Spleen (tissue), 11 donors: ENCODE measurements around the gene TEX2. TPM values are rescaled to one million over a fixed set of nuclear protein-coding genes. Genes with fewer than 3 reads are reported as not detected.
A peak's percentile ranks its signal among the peaks of the same experiment; 100 is the strongest.

Experiments
- DNase-seq: peaks from one replicate; pipeline ENCODE4 v3.0.0-alpha.2; 2020
- H3K27ac ChIP-seq, 8 donors: fragments of 200-600 bp; sonication (generic) in 7 of 8; 1 replicate in 4 of 8; 2 replicates in 4 of 8; pipeline versions ENCODE4 v1.5.0 to v1.8.0; 2016 to 2021; ENCODE audit warnings: inconsistent platforms in 4 of 8, mild to moderate bottlenecking in 4 of 8, moderate library complexity in 1 of 8
- H3K27me3 ChIP-seq, 7 donors: fragments of 200-600 bp; sonication (generic) in 6 of 7; replicated peaks in 1 of 7; 1 replicate in 4 of 7; 2 replicates in 3 of 7; pipeline versions ENCODE4 v1.5.0 to v1.8.0; 2016 to 2021; ENCODE audit warnings: inconsistent platforms in 3 of 7, mild to moderate bottlenecking in 1 of 7
- H3K36me3 ChIP-seq, 6 donors: fragments of 200-600 bp; sonication (generic) in 5 of 6; 1 replicate in 4 of 6; 2 replicates in 2 of 6; pipeline versions ENCODE4 v1.5.0 to v1.8.0; 2016 to 2021; ENCODE audit warnings: inconsistent platforms in 2 of 6
- H3K4me1 ChIP-seq, 6 donors: fragments of 200-600 bp; sonication (generic) in 5 of 6; 1 replicate in 3 of 6; 2 replicates in 3 of 6; pipeline versions ENCODE4 v1.5.0 to v1.8.0; 2016 to 2021; ENCODE audit warnings: inconsistent platforms in 3 of 6
- H3K4me3 ChIP-seq, 8 donors: fragments of 200-600 bp; sonication (generic) in 7 of 8; 1 replicate in 4 of 8; 2 replicates in 4 of 8; pipeline versions ENCODE4 v1.5.0 to v1.8.0; 2016 to 2021; ENCODE audit warnings: inconsistent platforms in 4 of 8, mild to moderate bottlenecking in 4 of 8, moderate library complexity in 2 of 8
- H3K9me3 ChIP-seq, 8 donors: fragments of 200-600 bp; sonication (generic) in 7 of 8; 1 replicate in 4 of 8; 2 replicates in 4 of 8; pipeline versions ENCODE4 v1.5.0 to v1.8.0; 2016 to 2021; ENCODE audit warnings: inconsistent platforms in 4 of 8
- POLR2A ChIP-seq, 3 donors: fragments of 450-650 bp; IDR thresholded peaks; one replicate each; pipeline ENCODE4 v1.5.1; 2017; ENCODE audit warnings: antibody characterized with exemption in 3 of 3, mild to moderate bottlenecking in 1 of 3
- POLR2AphosphoS5 ChIP-seq, 3 donors: sonication (generic); formaldehyde crosslinking; IDR thresholded peaks; one replicate each; pipeline ENCODE4 v1.5.1; 2017; ENCODE audit warnings: antibody characterized with exemption in 3 of 3
- WGBS, 5 donors: extraction: QIAGEN DNeasy Blood & Tissue Kit in 3 of 5; methylation state at CpG; one replicate each; pipeline versions ENCODE4 v1.1.5 to v1.1.7; 2013 to 2018; 5-methylcytosine and 5-hydroxymethylcytosine counted together
- intact Hi-C: fragments of 100-400 bp; cut with DNase I; formaldehyde crosslinking; loops from one replicate; pipeline ENCODE4 v1.15.0; 2023; ENCODE audit warnings: low total_unique reads
- polyA plus RNA-seq, 3 donors: library from polyadenylated mRNA; stranded (reverse); fragments of 200-250 nt; gene quantifications; one replicate each; pipeline ENCODE4 v1.2.1, GENCODE V29; 2013
- total RNA-seq, 7 donors: library from RNA; depleted of rRNA in 3 of 7; stranded (reverse); fragments of >200 nt in 3 of 7; fragmentation: NEBNext Ultra II Directional in 4 of 7; extraction: Animal tissue kit (Norgen Biotek cat#: 25700) in 4 of 7; gene quantifications; one replicate each; pipeline versions ENCODE4 v1.1.0 to v1.2.1, GENCODE V29; 2016 to 2021
- TF ChIP-seq, protein P1 (sequence below), 11 experiments: fragments of 200-600 bp in 7 of 11; fragments of 450-650 bp in 4 of 11; sonication (generic) in 4 of 11; IDR thresholded peaks in 8 of 11; conservative IDR thresholded peaks in 3 of 11; 1 replicate in 7 of 11; 2 replicates in 4 of 11; pipeline versions ENCODE4 v1.4.0 to v1.8.0; 2016 to 2021; ENCODE audit warnings: antibody characterized with exemption in 11 of 11, inconsistent platforms in 4 of 11, mild to moderate bottlenecking in 1 of 11
- donor health status: healthy with polysubstance abuse.
- donor health status: DM: no; HTN: no; CAD: no; lungs with moderate emphysema.
- donor health status: DM: no; HTN: no; CAD: no.
- donor health status: Bipolar disorder and iron deficiency.
- donor health status: healthy.
- donor health status: DM: no; HTN: no; CAD: no.
- donor health status: DM: yes; HTN: yes; CAD: no.

The TEX2 gene
- total and polyA plus RNA-seq, 10 donors = 3.0 to 44.5 (median 26.7) TPM

DNA sequence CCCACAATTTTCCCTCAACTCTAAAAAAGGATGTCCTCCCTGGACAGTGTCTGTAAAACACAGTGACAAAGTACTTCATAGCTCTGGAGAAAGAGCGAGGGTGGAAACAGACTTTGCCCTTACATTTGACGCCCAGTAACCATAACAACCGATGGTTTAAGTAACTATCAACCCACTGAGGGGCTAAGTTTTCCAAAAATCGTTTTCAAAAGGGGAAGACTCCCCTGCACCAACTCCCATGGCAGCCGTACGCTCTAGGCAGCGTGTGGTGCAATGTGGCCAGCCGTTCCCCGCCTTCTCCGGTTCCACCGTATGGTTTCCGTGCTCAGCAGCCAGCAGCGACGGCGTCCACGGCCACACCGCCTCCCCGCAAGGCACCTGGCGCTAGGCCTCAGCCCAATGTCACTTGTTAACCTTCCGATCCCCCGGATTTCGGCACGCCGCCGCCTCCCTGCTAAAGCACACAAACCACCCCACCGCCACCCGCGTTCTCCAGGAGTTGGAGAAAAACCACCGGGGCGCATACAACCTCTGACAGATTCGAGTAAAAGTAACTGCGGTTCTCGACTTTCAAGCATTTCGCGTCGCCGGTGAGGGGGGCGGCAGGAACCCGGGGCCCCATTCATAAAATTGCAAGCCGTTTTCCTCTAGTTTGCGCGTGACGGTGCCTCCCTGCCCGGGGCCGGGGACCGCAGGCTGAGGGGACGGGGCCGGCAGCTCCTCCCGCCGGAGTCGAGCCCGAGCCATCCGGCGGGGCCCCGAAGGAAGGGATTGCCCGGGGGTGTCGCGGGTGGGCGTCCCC is 661 bp downstream of the TEX2 start:
- H3K4me1 ChIP-seq = peaks cover 0 to 44% (median 30%) of the 10 kb centered on the region in 6 donors
- 0 to 1% (median 1%) methylated on average over 38 to 59 of the region's 59 CpGs for WGBS, 5 donors
- DNase-seq = peak; percentile 90
- peak overlapping the region; percentile 89 to 97 (median 92) for H3K4me3 ChIP-seq
- H3K27me3 ChIP-seq = no peaks in the 10 kb centered on the region
- intact Hi-C loops = no loop called here
- peak in 2 of 3 donors; percentile 33 to 51 for TF ChIP-seq POLR2AphosphoS5 (IDR thresholded peaks at IDR 0.05)
- TF ChIP-seq, protein P1, sequence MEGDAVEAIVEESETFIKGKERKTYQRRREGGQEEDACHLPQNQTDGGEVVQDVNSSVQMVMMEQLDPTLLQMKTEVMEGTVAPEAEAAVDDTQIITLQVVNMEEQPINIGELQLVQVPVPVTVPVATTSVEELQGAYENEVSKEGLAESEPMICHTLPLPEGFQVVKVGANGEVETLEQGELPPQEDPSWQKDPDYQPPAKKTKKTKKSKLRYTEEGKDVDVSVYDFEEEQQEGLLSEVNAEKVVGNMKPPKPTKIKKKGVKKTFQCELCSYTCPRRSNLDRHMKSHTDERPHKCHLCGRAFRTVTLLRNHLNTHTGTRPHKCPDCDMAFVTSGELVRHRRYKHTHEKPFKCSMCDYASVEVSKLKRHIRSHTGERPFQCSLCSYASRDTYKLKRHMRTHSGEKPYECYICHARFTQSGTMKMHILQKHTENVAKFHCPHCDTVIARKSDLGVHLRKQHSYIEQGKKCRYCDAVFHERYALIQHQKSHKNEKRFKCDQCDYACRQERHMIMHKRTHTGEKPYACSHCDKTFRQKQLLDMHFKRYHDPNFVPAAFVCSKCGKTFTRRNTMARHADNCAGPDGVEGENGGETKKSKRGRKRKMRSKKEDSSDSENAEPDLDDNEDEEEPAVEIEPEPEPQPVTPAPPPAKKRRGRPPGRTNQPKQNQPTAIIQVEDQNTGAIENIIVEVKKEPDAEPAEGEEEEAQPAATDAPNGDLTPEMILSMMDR (IDR thresholded peaks at IDR 0.05 in 8 of 11, conservative IDR thresholded peaks at IDR 0.05 in 3 of 11) = no peak
- TF ChIP-seq POLR2A (IDR thresholded peaks at IDR 0.05) = no peak
- H3K27ac ChIP-seq = peak overlapping the region; percentile 78 to 95 (median 89)
- no peaks in the 10 kb centered on the region for H3K36me3 ChIP-seq
- no peaks in the 10 kb centered on the region for H3K9me3 ChIP-seq

DNA sequence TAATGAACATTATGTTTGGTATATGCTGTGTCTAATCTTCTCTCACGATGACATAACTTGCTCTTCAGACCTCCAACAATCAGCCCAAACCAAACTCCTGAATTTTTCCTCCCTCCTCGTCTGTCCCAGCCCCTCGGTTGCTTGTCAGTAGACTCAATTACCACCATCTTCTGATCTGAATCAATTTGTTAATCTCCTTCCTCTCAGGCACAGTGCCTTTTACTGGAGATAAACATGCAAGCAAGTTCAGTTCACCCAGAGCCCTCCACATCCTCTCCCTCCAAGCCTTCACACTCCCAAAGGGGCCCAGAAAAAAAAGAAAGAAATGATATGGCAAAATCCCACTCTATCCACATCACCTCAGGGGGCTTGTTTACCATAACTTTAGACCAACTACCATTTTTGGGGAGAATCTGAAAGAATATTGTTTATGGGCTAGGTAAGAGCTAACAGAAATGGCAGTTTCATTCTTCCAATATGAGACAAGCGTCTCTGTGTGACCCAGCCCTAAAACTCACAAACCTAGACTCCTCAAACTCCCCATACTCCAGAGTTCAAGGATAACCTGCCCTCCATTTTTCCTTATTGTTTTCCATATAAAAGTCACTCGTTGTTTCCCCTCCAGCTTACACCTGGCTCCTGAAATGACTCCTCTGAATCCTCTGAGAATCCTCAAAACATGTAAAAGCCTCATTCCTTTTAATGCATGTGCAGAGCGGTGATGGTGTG is 1.5 kb downstream of the TEX2 start:
- TF ChIP-seq, protein P1 (IDR thresholded peaks at IDR 0.05 in 8 of 11, conservative IDR thresholded peaks at IDR 0.05 in 3 of 11) = no peak
- Histone ChIP-seq H3K4me1 (peaks cover 0 to 50% (median 30%) of the 10 kb centered on the region in 6 donors), H3K9me3 (no peaks in the 10 kb centered on the region), H3K27me3 (no peaks in the 10 kb centered on the region), H3K4me3 (peak overlapping the region in 7 of 8 donors; percentile 89 to 97 (median 93)), H3K27ac (peak overlapping the region in 7 of 8 donors; percentile 78 to 95 (median 92)), H3K36me3 (no peaks in the 10 kb centered on the region)
- DNase-seq = no peak
- intact Hi-C loops = no loop called here
- WGBS, 5 donors = 43 to 58% (median 50%) methylated on average over 6 of the region's 6 CpGs

DNA sequence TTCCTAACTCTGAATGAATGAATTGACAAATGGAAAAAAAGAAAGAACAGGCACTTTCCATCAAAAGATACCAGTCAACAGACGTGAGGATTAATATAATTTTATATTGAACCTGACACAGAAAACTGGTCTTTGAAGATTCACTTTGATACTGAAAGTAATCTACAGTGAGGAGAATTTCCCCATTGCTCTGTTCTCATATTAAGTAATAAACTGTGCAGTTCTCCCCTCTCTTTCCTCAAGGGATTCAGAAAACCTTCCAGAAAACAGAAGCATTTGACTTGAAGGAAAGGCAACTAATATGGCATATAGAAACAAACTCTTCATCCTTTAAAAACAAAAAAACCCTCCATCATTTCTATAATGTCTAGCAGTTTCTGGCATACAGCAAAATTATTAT is 2.2 kb downstream of the TEX2 start:
- DNase-seq = no peak
- no peaks in the 10 kb centered on the region for H3K27me3 ChIP-seq
- H3K9me3 ChIP-seq = no peaks in the 10 kb centered on the region
- TF ChIP-seq POLR2A (IDR thresholded peaks at IDR 0.05) = no peak
- no peak for TF ChIP-seq POLR2AphosphoS5 (IDR thresholded peaks at IDR 0.05)
- TF ChIP-seq, protein P1 (IDR thresholded peaks at IDR 0.05 in 8 of 11, conservative IDR thresholded peaks at IDR 0.05 in 3 of 11) = no peak
- intact Hi-C loops = no loop called here
- 26 to 59% (median 48%) methylated on average over 1 of the region's 1 CpG for WGBS, 5 donors
- H3K4me3 ChIP-seq = no peak overlapping the region
- peak overlapping the region in 4 of 8 donors; percentile 92 to 95 (median 93) for H3K27ac ChIP-seq
- peaks cover 0 to 57% (median 30%) of the 10 kb centered on the region in 6 donors for H3K4me1 ChIP-seq
- no peaks in the 10 kb centered on the region for H3K36me3 ChIP-seq

DNA sequence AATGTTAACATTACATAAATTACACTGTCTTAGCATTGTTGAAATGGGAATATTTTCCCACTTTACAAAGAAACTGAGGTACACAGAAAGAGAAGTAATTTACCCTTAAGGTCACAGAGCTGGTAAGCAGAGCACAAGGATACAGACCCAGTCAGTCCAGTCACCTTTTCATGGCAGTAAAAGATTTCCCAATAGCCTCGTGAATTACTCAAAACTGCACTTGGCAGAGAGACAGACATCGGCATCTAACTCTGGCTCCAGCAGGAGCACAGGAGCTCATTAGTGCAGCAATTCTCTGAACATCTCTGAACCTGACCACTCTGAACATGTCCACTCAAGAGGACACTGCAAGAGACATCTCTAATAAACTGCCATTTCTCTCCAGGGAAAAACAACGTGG is 3.1 kb downstream of the TEX2 start:
- no peak for DNase-seq
- TF ChIP-seq POLR2AphosphoS5 (IDR thresholded peaks at IDR 0.05) (no peak), POLR2A (IDR thresholded peaks at IDR 0.05) (no peak)
- TF ChIP-seq, protein P1 (IDR thresholded peaks at IDR 0.05 in 8 of 11, conservative IDR thresholded peaks at IDR 0.05 in 3 of 11) = no peak
- WGBS, 5 donors = 58 to 83% (median 70%) methylated on average over 3 of the region's 3 CpGs
- Histone ChIP-seq H3K27ac (peak overlapping the region in 1 of 8 donors; percentile 93), H3K27me3 (no peaks in the 10 kb centered on the region), H3K4me1 (peaks cover 0 to 59% (median 30%) of the 10 kb centered on the region in 6 donors), H3K36me3 (no peaks in the 10 kb centered on the region), H3K9me3 (no peaks in the 10 kb centered on the region), H3K4me3 (no peak overlapping the region)
- intact Hi-C loops = no loop called here
